ENCODE results near the gene GLB1L.
"Not testable (repeated sequence)": the region's sequence is repeated elsewhere in the genome, so short reads cannot be mapped to it uniquely, and the experiment has no call there.

GLB1L gene

DNA sequence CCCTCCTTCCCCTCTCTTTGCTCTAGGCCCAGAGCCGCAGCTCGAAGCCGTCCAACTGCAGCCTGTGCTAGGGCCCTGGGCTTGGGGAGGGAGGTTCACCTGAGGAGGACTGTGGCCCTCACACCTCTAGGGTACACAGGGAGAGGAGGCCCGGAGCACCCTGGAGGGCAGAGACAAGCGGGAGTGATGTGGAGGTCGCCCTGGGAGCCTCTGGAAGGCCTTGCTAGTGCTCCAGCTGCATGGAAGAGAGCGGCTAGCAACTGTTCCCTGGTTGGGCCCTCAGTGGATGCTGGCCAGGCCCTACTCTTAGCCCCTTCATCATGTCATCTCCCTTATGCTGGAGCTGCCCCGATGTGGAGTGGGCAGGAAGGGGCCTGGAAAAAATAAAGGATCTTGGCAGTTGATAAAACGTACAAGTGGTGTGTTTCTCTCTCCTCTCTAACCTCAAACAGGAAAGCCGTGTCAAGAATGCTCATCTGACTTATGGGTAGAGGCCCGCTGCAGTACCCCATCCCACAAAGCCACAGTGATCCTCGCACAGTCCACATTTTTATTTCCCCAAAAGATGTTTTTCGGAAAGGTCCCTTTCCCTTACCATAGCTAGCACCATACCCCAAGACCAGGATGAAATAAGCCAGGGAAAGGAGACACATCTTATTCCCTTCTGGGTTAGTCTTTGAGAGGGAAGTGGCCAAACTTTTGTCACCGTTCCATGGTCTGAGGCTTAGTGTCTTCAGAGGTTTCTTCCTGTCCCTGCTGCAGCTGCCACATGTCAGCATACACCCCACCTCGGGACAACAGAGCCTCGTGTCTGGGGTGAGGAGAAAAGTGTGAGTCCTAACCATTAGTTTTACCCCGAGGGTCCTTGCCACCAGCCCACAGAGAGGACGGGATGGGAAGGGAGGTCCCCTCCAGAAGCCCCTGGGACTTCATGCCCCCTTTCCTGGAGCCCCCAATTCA is 35.7 kb downstream of the GLB1L start:
- Mint-ChIP-seq H3K27ac (peak overlapping the region; percentile 80), H3K4me3 (peak overlapping the region; percentile 18)

GRCh38 chr2:219207884-219208740 is 37.1 kb downstream of the GLB1L start:
- peaks cover 66% of the 10 kb centered on the region for H3K4me1 Mint-ChIP-seq
- CTCF ChIA-PET = interaction anchor here (0.7 to 6.8 kb wide), 8 partner anchors 15 to 92 kb away, joined by 3 to 70 read pairs (median 4); partner anchors contain the start of genes NHEJ1 and SLC23A3
- no peak for DNase-seq

More for the DNA sequence above, 35.7 kb downstream of the GLB1L start:
- DNase-seq = no peak
- Mint-ChIP-seq H3K36me3 (peaks cover 40% of the 10 kb centered on the region), H3K9me3 (peaks cover under 1% of the 10 kb centered on the region), H3K4me1 (peaks cover 66% of the 10 kb centered on the region), H3K27me3 (no peaks in the 10 kb centered on the region)
- CTCF ChIA-PET = interaction anchor here (0.8 to 6.8 kb wide), 5 partner anchors 16 to 55 kb away, joined by 3 to 70 read pairs (median 4); partner anchors contain the start of genes CNPPD1, NHEJ1 and SLC23A3

GRCh38 chr2:219207134-219207883 is 37.9 kb downstream of the GLB1L start:
- peaks cover 65% of the 10 kb centered on the region for H3K4me1 Mint-ChIP-seq
- H3K36me3 Mint-ChIP-seq = peaks cover 35% of the 10 kb centered on the region
- CTCF ChIA-PET = interaction anchor here (0.7 to 6.8 kb wide), 7 partner anchors 31 to 93 kb away, joined by 3 to 70 read pairs (median 7); partner anchors contain the start of genes CNPPD1, NHEJ1 and SLC23A3
- no peak for DNase-seq
- H3K9me3 Mint-ChIP-seq = peaks cover 2% of the 10 kb centered on the region
- H3K27ac Mint-ChIP-seq = peak overlapping the region; percentile 98
- peak overlapping the region; percentile 87 for H3K4me3 Mint-ChIP-seq
- H3K27me3 Mint-ChIP-seq = no peaks in the 10 kb centered on the region

More at GRCh38 chr2:219207884-219208740, 37.1 kb downstream of the GLB1L start:
- no peaks in the 10 kb centered on the region for H3K27me3 Mint-ChIP-seq
- H3K27ac Mint-ChIP-seq = peak overlapping the region; percentile 98
- peak overlapping the region; percentile 87 for H3K4me3 Mint-ChIP-seq
- H3K36me3 Mint-ChIP-seq = peaks cover 34% of the 10 kb centered on the region
- H3K9me3 Mint-ChIP-seq = peaks cover 2% of the 10 kb centered on the region

- Mint-ChIP-seq H3K4me3 (peak within 1 kb of the TSS; percentile 87), H3K36me3 (peaks cover 32% of the 10 kb centered on the region), H3K4me1 (peaks cover 57% of the 10 kb centered on the region), H3K27me3 (no peaks in the 10 kb centered on the region), H3K9me3 (peaks cover 2% of the 10 kb centered on the region), H3K27ac (peak within 1 kb of the TSS; percentile 98)
- DNase-seq = peak; percentile 95
- CTCF ChIA-PET = interaction anchor here (0.6 to 1.9 kb wide), 13 partner anchors 10 to 177 kb away, joined by 3 to 12 read pairs (median 5); partner anchors contain the start of genes CNPPD1, GLB1L, NHEJ1 and STK16
Measured at GRCh38 chr2:219206328-219207133, 38.7 kb downstream of the GLB1L start, which contains the start of gene ZFAND2B. Gene ZFAND2B (plus strand): TSS chr2:219206782. CDS start chr2:219206988, 206 bp downstream.

- Mint-ChIP-seq H3K4me1 (peaks cover 53% of the 10 kb centered on the region), H3K9me3 (peaks cover 4% of the 10 kb centered on the region)
- DNase-seq = no peak
Measured at GRCh38 chr2:219205981-219206327, 39.3 kb downstream of the GLB1L start.

DNA sequence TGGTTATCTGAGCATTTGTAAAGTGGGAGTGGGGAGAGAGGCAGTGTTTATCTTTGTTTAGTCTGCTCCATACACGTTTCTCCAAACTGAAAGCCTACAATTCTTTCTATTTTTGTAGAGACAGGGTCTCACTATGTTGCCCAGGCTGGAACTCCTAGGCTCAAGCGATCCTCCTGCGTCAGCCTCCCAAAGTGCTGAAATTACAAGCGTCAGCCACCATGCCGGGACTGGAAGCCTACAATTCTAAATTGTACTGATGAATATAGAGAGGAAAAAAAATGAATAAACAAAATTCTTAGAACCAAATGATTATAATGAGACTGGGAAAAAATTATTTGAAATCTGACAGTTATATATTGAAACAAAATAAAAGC is 40.1 kb downstream of the GLB1L start:
- no peak overlapping the region for H3K27ac Mint-ChIP-seq
- H3K4me1 Mint-ChIP-seq = peaks cover 53% of the 10 kb centered on the region
- peaks cover 4% of the 10 kb centered on the region for H3K27me3 Mint-ChIP-seq
- peaks cover 27% of the 10 kb centered on the region for H3K36me3 Mint-ChIP-seq
- H3K4me3 Mint-ChIP-seq = no peak overlapping the region
- CTCF ChIA-PET = interaction anchor here (1.4 kb wide), 2 partner anchors 33 to 86 kb away, joined by 4 to 12 read pairs; no protein-coding TSS in a partner anchor
- no peak for DNase-seq
- H3K9me3 Mint-ChIP-seq = peaks cover 7% of the 10 kb centered on the region

More at GRCh38 chr2:219205981-219206327, 39.3 kb downstream of the GLB1L start:
- H3K36me3 Mint-ChIP-seq = peaks cover 27% of the 10 kb centered on the region
- H3K4me3 Mint-ChIP-seq = peak overlapping the region; percentile 87
- peak overlapping the region; percentile 98 for H3K27ac Mint-ChIP-seq
- no peaks in the 10 kb centered on the region for H3K27me3 Mint-ChIP-seq
- CTCF ChIA-PET = interaction anchor here (0.8 to 1.9 kb wide), 11 partner anchors 10 to 89 kb away, joined by 3 to 12 read pairs (median 6); partner anchors contain the start of genes CNPPD1, GLB1L, NHEJ1 and STK16

- Mint-ChIP-seq H3K36me3 (peaks cover 23% of the 10 kb centered on the region), H3K27ac (no peak overlapping the region), H3K9me3 (peaks cover 7% of the 10 kb centered on the region), H3K27me3 (peaks cover 5% of the 10 kb centered on the region), H3K4me3 (no peak overlapping the region), H3K4me1 (peaks cover 48% of the 10 kb centered on the region)
- CTCF ChIA-PET = interaction anchor here (1.0 to 1.2 kb wide), 2 partner anchors 15 to 90 kb away, joined by 4 read pairs; no protein-coding TSS in a partner anchor
- DNase-seq = no peak
Measured at GRCh38 chr2:219204425-219205164, 40.6 kb downstream of the GLB1L start.

DNA sequence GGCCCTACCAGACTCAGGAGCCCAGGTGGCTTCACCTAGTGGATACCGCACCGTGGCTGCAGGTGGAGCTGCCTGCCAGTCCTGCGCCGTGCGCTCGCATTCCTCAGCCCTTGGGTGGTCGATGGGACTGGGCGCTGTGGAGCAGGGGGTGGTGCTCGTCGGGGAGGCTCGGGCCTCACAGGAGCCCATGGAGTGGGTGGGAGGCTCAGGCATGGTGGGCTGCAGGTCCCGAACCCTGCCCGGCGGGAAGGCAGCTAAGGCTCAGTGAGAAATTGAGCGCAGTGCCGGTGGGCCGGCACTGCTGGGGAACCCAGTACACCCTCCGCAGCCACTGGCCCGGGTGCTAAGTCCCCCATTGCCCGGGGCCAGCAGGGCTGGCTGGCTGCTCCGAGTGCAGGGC is 43.9 kb downstream of the GLB1L start:
- DNase-seq, H3K27ac Mint-ChIP-seq, H3K36me3 Mint-ChIP-seq, H3K9me3 Mint-ChIP-seq, H3K4me3 Mint-ChIP-seq: not testable (repeated sequence)
- peaks cover 24% of the 10 kb centered on the region for H3K27me3 Mint-ChIP-seq
- peaks cover 21% of the 10 kb centered on the region for H3K4me1 Mint-ChIP-seq
- CTCF ChIA-PET = interaction anchor here (1.4 kb wide), 1 partner anchor 172 kb away, joined by 4 read pairs; no protein-coding TSS in a partner anchor

DNA sequence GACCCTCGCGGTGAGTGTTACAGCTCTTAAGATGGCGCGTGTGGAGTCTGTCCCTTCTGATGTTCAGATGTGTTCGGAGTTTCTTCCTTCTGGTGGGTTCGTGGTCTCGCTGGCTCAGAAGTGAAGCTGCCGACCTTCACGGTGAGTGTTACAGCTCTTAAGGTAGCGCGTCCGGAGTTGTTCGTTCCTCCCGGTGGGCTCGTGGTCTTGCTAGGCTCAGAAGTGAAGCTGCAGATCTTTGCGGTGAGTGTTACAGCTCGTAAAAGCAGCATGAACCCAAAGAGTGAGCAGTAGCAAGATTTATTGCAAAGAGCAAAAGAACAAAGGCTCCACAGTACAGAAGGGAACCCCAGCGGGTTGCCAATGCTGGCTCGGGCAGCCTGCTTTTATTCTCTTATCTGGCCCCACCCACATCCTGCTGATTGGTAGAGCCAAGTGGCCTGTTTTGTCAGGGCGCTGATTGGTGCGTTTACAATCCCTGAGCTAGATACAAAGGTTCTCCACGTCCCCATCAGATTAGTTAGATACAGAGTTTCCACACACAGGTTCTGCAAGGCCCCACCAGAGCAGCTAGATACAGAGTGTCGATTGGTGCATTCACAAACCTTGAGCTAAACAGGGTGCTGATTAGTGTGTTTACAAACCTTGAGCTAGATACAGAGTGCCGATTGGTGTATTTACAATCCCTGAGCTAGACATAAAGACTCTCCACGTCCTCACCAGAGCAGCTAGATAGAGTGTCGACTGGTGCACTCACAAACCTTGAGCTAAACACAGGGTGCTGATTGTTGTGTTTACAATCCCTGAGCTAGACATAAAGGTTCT is 44.5 kb downstream of the GLB1L start:
- not testable (repeated sequence) for H3K9me3 Mint-ChIP-seq, H3K36me3 Mint-ChIP-seq, DNase-seq
- H3K4me1 Mint-ChIP-seq = peaks cover 14% of the 10 kb centered on the region
- peak overlapping the region; percentile 16 for H3K4me3 Mint-ChIP-seq
- H3K27me3 Mint-ChIP-seq = peaks cover 30% of the 10 kb centered on the region
- H3K27ac Mint-ChIP-seq = peak overlapping the region; percentile 86
- CTCF ChIA-PET = interaction anchor here (1.0 to 1.4 kb wide), 2 partner anchors 98 to 171 kb away, joined by 3 to 4 read pairs; no protein-coding TSS in a partner anchor

- DNase-seq = no peak
- Mint-ChIP-seq H3K4me3 (no peak overlapping the region), H3K36me3 (peaks cover 3% of the 10 kb centered on the region), H3K9me3 (peaks cover 7% of the 10 kb centered on the region), H3K27ac (no peak overlapping the region), H3K4me1 (peaks cover 8% of the 10 kb centered on the region), H3K27me3 (peaks cover 33% of the 10 kb centered on the region)
- CTCF ChIA-PET = interaction anchor here (1.0 to 1.4 kb wide), 2 partner anchors 100 to 170 kb away, joined by 3 to 4 read pairs; no protein-coding TSS in a partner anchor
Measured at GRCh38 chr2:219199470-219200211, 45.6 kb downstream of the GLB1L start.

All from activated naive CD4-positive, alpha-beta T cell treated with anti-CD3 and anti-CD28 coated beads, Interleukin-2, amount 10 ng/mL, durations not matched to agents 7 days and 5 days (primary cell).